Fibroblast of pulmonary artery (primary cell): Measurements from ENCODE around the gene TMEM45B.
"Not testable (repeated sequence)": the region's sequence is repeated elsewhere in the genome, so short reads cannot be mapped to it uniquely, and the experiment has no call there.

Experiments used
- DNase-seq: peaks from one replicate; pipeline ENCODE4 v3.0.0-alpha.2; 2010; ENCODE audit warnings: low read depth
- H3K4me3 ChIP-seq: replicated peaks from 2 replicates; pipeline ENCODE4 v1.5.1; 2011; ENCODE audit warnings: low read depth, mild to moderate bottlenecking, control low read depth, low read length, moderate library complexity
- TF ChIP-seq, protein P1 (sequence below): IDR thresholded peaks from 2 replicates; pipeline ENCODE4 v1.5.1; 2011; ENCODE audit warnings: mild to moderate bottlenecking, control low read depth, low read length, inconsistent platforms; ENCODE audit errors: missing control alignments

Gene TMEM45B

DNA sequence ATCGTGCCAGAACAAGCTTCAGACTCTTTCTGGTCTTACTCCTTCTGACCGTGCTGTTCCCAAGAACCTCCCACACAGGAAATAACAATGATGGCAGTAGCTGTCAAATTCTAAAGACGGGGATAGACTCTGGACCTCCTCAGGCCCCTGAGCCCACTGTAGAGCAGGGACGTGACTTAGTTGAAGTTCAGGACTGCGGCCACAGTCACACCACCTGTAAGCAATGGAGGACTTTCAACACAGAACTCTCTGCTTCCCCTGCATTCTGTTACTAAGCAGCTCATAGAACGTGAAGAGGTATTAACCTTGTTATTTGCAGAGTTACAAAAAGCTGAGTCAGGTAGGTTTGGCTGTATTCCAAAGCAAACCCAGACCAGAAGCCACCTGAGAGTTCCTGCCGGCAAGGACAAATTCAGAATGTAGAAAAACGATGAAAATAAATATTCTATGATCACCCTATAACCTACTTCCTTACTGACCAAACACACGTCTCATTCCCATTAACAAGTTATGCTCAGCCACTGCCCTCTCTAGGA is 12.7 kb downstream of the TMEM45B start:
- H3K4me3 ChIP-seq: no peak overlapping the region
- TF ChIP-seq, protein P1, sequence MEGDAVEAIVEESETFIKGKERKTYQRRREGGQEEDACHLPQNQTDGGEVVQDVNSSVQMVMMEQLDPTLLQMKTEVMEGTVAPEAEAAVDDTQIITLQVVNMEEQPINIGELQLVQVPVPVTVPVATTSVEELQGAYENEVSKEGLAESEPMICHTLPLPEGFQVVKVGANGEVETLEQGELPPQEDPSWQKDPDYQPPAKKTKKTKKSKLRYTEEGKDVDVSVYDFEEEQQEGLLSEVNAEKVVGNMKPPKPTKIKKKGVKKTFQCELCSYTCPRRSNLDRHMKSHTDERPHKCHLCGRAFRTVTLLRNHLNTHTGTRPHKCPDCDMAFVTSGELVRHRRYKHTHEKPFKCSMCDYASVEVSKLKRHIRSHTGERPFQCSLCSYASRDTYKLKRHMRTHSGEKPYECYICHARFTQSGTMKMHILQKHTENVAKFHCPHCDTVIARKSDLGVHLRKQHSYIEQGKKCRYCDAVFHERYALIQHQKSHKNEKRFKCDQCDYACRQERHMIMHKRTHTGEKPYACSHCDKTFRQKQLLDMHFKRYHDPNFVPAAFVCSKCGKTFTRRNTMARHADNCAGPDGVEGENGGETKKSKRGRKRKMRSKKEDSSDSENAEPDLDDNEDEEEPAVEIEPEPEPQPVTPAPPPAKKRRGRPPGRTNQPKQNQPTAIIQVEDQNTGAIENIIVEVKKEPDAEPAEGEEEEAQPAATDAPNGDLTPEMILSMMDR: no peak
- peak; percentile 38 for DNase-seq

GRCh38 chr11:129829497-129829896 is 13.8 kb downstream of the TMEM45B start:
- not testable (repeated sequence) for H3K4me3 ChIP-seq
- DNase-seq: peak; percentile 27

DNA sequence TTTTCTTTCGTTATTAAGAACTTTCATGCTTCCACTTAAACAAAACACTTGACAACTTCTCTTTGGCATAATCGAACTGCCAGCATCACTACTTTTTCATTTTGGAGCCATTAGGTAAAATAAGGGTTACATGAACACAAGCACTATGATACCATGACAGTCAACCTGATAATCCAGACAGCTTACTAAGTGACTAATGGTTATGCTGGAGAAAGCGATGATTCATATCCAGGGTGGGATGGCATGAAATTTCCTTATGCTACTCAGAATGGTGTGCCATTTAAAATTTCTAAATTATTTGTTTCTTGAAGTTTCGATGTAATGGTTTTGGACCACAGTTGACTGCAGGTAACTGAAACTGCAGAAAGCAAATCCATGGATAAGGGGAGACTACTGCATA is 15.6 kb downstream of the TMEM45B start:
- peak; percentile 19 for DNase-seq
- not testable (repeated sequence) for H3K4me3 ChIP-seq

DNA sequence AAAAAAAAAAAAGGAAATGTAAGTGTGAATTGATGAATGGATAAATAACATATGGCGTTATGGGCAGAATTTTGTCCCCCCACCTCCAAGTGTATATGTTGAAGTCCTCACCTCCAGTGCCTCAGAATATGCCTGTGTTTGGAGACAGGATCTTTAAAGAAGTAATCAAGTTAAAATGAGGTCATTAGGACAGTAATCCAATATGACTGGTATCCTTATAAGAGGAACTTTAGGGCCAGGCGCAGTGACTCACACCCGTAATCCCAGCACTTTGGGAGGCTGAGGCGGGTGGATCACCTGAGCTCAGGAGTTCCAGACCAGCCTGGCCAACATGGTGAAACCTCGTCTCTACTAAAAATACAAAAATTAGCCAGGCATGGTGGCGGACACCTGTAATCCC is 17.6 kb downstream of the TMEM45B start:
- not testable (repeated sequence) for DNase-seq, H3K4me3 ChIP-seq

DNA sequence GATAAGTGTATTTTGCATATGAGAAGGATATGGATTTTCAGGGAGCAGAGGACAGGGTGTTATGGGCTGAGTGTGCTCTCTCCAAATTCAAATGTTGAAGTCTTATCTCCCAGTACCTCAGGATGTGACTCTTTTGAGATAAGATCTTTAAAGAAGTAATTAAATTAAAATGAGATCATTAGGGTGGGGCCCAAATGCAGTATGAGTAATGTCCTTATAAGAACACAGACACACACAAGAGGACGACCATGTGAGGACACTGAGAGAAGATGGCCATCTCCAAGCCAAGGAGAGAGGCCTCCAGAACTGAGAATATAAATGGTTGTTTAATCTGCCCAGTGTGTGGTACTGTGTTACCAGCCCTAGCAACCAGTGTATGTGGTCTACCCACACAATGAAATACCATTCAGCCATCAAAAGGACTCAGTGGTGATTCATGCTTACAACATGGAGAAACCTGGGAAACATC is 20.8 kb downstream of the TMEM45B start:
- not testable (repeated sequence) for H3K4me3 ChIP-seq
- DNase-seq: peak; percentile 52

DNA sequence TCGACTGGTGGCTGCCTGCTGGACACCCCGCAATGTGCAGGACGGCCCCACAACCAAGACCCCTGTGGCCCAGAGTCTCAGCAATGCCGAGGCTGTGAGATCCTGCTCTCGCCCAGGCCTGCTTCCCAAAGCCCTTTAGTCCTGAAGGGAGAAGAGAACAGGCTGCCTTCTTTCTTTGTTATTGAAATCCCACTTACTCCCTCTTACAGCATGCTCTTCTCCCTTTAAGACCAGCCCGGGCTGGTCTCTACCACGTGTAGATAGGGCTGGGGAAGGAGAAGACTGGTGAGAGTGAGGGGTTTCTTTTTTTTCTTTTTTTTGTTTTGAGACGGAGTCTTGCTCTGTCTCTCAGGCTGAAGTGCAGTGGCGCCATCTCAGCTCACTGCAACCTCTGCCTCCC is 21.3 kb downstream of the TMEM45B start:
- TF ChIP-seq, protein P1: no peak
- DNase-seq: no peak
- H3K4me3 ChIP-seq: no peak overlapping the region

GRCh38 chr11:129840236-129840635 is 24.6 kb downstream of the TMEM45B start:
- DNase-seq: no peak
- TF ChIP-seq, protein P1: no peak
- H3K4me3 ChIP-seq: no peak overlapping the region

DNA sequence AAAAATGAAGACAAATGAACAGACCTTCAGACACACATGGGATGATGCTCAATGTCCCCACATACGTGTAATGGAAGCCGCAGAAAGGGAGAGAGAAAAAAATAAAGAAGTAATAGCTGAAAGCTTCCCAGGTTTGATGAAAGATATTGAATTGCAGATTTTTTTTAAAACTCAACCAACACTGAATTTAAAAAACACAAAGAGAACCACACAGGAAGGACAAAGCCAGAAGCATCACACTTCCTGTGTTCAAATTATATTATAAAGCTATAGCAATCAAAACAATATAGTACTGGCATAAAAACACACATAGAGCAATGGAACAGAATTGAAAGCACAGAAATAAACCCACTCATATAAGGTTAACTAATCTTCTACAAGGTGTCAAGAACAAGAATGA is 26.5 kb downstream of the TMEM45B start:
- TF ChIP-seq, protein P1: no peak
- H3K4me3 ChIP-seq: no peak overlapping the region
- DNase-seq: no peak

DNA sequence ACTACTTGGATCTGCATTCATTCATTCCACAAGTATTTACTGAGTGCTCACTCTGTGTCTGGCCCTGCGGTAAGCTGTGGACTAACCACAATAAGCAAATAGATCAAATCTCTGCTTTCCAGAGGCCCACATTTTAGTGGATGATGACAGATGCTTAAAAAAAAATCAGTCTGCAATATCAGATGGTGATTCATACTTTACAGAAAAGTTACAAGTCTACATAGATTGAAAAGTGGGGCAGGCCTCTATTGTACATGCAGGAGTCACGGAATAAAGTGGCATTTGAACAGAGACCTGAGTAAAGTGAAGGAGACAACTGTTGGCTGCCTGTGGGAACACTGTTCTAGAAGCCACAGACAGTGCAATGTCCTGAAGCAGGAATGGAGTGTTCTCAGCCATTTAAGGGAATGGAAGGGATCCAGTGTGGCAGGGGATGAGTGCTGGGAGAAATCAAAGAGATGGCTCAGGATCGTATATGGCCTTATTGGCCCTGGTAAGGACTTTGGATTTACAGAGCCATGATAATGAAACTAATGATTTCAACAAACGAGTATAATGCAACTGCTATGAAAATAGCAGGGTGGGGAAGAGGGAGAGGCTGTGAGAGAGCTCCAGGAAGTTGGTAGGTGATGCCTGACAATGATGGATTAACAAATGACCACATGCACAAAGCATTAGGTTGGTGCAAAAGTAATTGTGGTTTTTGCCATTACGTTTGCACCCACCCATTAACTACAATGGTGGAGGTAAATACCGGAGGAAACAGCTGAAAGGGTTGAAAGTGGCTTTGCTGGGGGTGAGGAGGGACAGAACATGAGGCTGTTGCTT is 31.1 kb downstream of the TMEM45B start:
- peak; percentile 86 for DNase-seq
- no peak overlapping the region for H3K4me3 ChIP-seq
- TF ChIP-seq, protein P1: no peak

DNA sequence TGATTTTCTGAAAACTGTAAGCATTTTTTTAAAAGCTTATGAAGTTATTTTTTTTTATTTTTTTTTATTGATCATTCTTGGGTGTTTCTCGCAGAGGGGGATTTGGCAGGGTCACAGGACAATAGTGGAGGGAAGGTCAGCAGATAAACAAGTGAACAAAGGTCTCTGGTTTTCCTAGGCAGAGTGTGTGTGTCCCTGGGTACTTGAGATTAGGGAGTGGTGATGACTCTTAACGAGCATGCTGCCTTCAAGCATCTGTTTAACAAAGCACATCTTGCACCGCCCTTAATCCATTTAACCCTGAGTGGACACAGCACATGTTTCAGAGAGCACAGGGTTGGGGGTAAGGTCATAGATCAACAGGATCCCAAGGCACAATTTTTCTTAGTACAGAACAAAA is 31.7 kb downstream of the TMEM45B start:
- DNase-seq, H3K4me3 ChIP-seq: not testable (repeated sequence)
